Measurements from ENCODE around the gene PIK3C3.

The PIK3C3 gene

GRCh38 chr18:42025491-42025890, 70.5 kb downstream of the PIK3C3 start:
- peaks cover 18% of the 10 kb centered on the region for H3K36me3 ChIP-seq (ENCODE audit: insufficient read depth, low read length)
- no peaks in the 10 kb centered on the region for H3K4me1 ChIP-seq (ENCODE audit: insufficient read depth, low read length, severe bottlenecking)
- no peak overlapping the region for H3K27ac ChIP-seq (ENCODE audit: low read depth, low read length, poor library complexity, severe bottlenecking)

GRCh38 chr18:42025974-42026625, 71.1 kb downstream of the PIK3C3 start:
- TF ChIP-seq, protein P1, sequence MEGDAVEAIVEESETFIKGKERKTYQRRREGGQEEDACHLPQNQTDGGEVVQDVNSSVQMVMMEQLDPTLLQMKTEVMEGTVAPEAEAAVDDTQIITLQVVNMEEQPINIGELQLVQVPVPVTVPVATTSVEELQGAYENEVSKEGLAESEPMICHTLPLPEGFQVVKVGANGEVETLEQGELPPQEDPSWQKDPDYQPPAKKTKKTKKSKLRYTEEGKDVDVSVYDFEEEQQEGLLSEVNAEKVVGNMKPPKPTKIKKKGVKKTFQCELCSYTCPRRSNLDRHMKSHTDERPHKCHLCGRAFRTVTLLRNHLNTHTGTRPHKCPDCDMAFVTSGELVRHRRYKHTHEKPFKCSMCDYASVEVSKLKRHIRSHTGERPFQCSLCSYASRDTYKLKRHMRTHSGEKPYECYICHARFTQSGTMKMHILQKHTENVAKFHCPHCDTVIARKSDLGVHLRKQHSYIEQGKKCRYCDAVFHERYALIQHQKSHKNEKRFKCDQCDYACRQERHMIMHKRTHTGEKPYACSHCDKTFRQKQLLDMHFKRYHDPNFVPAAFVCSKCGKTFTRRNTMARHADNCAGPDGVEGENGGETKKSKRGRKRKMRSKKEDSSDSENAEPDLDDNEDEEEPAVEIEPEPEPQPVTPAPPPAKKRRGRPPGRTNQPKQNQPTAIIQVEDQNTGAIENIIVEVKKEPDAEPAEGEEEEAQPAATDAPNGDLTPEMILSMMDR (IDR thresholded peaks at IDR 0.05; ENCODE audit: low read length) = no peak
- TF ChIP-seq EZH2 (IDR thresholded peaks at IDR 0.05; ENCODE audit: borderline replicate concordance, low read length) = no peak
- H3K36me3 ChIP-seq (ENCODE audit: insufficient read depth, low read length) = peaks cover 19% of the 10 kb centered on the region
- H3K4me2 ChIP-seq (ENCODE audit: low read length) = no peak overlapping the region
- no peaks in the 10 kb centered on the region; the same call in 1 of the 2 replicates for H3K9me2 ChIP-seq (ENCODE audit: low read depth, low read length)
- no peaks in the 10 kb centered on the region for H3K4me1 ChIP-seq (ENCODE audit: insufficient read depth, low read length, severe bottlenecking)
- no peaks in the 10 kb centered on the region for H3K27me3 ChIP-seq (ENCODE audit: insufficient read depth, low read length)
- no peak overlapping the region for H3K27ac ChIP-seq (ENCODE audit: low read depth, low read length, poor library complexity, severe bottlenecking)
- no peaks in the 10 kb centered on the region for H3K9me3 ChIP-seq (ENCODE audit: low read length)
- H3F3A ChIP-seq (ENCODE audit: insufficient read depth, low read length) = no peaks in the 10 kb centered on the region
- H2AFZ ChIP-seq (ENCODE audit: low read length) = no peak overlapping the region
- no peak overlapping the region for H3K4me3 ChIP-seq (ENCODE audit: low read depth, low read length, poor library complexity, severe bottlenecking)
- H4K20me1 ChIP-seq (ENCODE audit: insufficient read depth, low read length) = no peaks in the 10 kb centered on the region
- H3K9ac ChIP-seq (ENCODE audit: low read length) = no peak overlapping the region
- no peaks in the 10 kb centered on the region for H3K79me2 ChIP-seq (ENCODE audit: insufficient read depth, low read length)

More at GRCh38 chr18:42025491-42025890, 70.5 kb downstream of the PIK3C3 start:
- Histone ChIP-seq H3K27me3 (ENCODE audit: insufficient read depth, low read length) (no peaks in the 10 kb centered on the region), H3K9me2 (ENCODE audit: low read depth, low read length) (no peaks in the 10 kb centered on the region; the same call in 1 of the 2 replicates), H3K9ac (ENCODE audit: low read length) (no peak overlapping the region), H3K4me2 (ENCODE audit: low read length) (no peak overlapping the region), H3K79me2 (ENCODE audit: insufficient read depth, low read length) (no peaks in the 10 kb centered on the region), H3K4me3 (ENCODE audit: low read depth, low read length, poor library complexity, severe bottlenecking) (no peak overlapping the region), H2AFZ (ENCODE audit: low read length) (no peak overlapping the region), H3K9me3 (ENCODE audit: low read length) (no peaks in the 10 kb centered on the region), H3F3A (ENCODE audit: insufficient read depth, low read length) (no peaks in the 10 kb centered on the region), H4K20me1 (ENCODE audit: insufficient read depth, low read length) (no peaks in the 10 kb centered on the region)
- TF ChIP-seq, protein P1 (IDR thresholded peaks at IDR 0.05; ENCODE audit: low read length) = no peak
- no peak for TF ChIP-seq EZH2 (IDR thresholded peaks at IDR 0.05; ENCODE audit: borderline replicate concordance, low read length)

- TF ChIP-seq, protein P1 (IDR thresholded peaks at IDR 0.05; ENCODE audit: low read length) = peak; percentile 79
- no peak for TF ChIP-seq EZH2 (IDR thresholded peaks at IDR 0.05; ENCODE audit: borderline replicate concordance, low read length)
- no peaks in the 10 kb centered on the region for H3K9me3 ChIP-seq (ENCODE audit: low read length)
- no peaks in the 10 kb centered on the region for H3K79me2 ChIP-seq (ENCODE audit: insufficient read depth, low read length)
- H3K36me3 ChIP-seq (ENCODE audit: insufficient read depth, low read length) = peaks cover 24% of the 10 kb centered on the region
- H3K27ac ChIP-seq (ENCODE audit: low read depth, low read length, poor library complexity, severe bottlenecking) = no peak overlapping the region
- H3K4me2 ChIP-seq (ENCODE audit: low read length) = no peak overlapping the region
- no peaks in the 10 kb centered on the region for H3K27me3 ChIP-seq (ENCODE audit: insufficient read depth, low read length)
- H3K4me3 ChIP-seq (ENCODE audit: low read depth, low read length, poor library complexity, severe bottlenecking) = no peak overlapping the region
- H3K9ac ChIP-seq (ENCODE audit: low read length) = no peak overlapping the region
- H3F3A ChIP-seq (ENCODE audit: insufficient read depth, low read length) = no peaks in the 10 kb centered on the region
- H2AFZ ChIP-seq (ENCODE audit: low read length) = no peak overlapping the region
- no peaks in the 10 kb centered on the region for H3K4me1 ChIP-seq (ENCODE audit: insufficient read depth, low read length, severe bottlenecking)
- no peaks in the 10 kb centered on the region for H4K20me1 ChIP-seq (ENCODE audit: insufficient read depth, low read length)
- no peaks in the 10 kb centered on the region; the same call in 1 of the 2 replicates for H3K9me2 ChIP-seq (ENCODE audit: low read depth, low read length)
Observed at GRCh38 chr18:42028247-42028832, 73.3 kb downstream of the PIK3C3 start.
